Thyroid gland (tissue), 4 donors: Measurements from ENCODE around the gene AP1M2.

Source experiments
- POLR2A ChIP-seq, 2 donors: fragments of 450-650 bp; IDR thresholded peaks; one replicate each; pipeline ENCODE4 v1.6.1; 2017; ENCODE audit warnings: antibody characterized with exemption in 2 of 2, mild to moderate bottlenecking in 2 of 2, moderate library complexity in 1 of 2
- TF ChIP-seq, protein P1 (sequence below), 6 experiments: fragments of 200-600 bp in 3 of 6; fragments of 450-650 bp in 3 of 6; sonication (generic) in 3 of 6; IDR thresholded peaks; one replicate each; pipeline ENCODE4 v1.5.1; 2016 to 2019; ENCODE audit warnings: antibody characterized with exemption in 6 of 6, mild to moderate bottlenecking in 2 of 6, inconsistent platforms in 1 of 6, moderate library complexity in 1 of 6

DNA sequence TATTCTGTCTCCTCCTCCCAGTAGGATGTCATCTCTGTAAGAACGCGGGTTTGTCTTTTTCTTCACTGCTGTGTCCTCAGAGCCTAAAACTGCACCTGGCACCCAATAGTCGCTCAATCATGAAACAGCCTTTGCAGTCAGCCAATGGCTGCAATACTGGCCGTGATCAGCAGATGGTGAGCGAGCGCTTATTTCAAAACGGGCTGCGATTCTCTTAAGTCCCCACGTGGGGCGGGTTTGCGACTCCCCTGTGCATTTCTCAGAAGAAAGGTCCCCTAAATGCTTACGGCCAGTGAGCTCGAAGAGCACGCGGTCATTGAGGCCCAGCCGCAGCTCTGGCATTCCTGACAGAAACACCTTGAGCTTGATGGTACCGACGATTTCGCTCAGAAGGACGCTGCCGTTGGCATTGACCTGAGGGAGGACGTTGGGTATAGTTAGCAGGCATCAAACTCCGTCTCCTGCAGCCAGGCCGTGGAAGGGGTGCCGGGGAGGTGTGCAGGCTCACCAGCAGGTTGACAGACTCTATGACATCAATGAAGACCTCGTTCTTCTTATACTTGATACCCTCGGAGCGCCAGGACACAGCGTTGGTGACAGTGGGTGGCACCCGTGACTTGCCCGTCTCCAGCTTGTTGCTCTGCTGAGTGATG lies 6.0 kb downstream of the AP1M2 start:
- TF ChIP-seq, protein P1, sequence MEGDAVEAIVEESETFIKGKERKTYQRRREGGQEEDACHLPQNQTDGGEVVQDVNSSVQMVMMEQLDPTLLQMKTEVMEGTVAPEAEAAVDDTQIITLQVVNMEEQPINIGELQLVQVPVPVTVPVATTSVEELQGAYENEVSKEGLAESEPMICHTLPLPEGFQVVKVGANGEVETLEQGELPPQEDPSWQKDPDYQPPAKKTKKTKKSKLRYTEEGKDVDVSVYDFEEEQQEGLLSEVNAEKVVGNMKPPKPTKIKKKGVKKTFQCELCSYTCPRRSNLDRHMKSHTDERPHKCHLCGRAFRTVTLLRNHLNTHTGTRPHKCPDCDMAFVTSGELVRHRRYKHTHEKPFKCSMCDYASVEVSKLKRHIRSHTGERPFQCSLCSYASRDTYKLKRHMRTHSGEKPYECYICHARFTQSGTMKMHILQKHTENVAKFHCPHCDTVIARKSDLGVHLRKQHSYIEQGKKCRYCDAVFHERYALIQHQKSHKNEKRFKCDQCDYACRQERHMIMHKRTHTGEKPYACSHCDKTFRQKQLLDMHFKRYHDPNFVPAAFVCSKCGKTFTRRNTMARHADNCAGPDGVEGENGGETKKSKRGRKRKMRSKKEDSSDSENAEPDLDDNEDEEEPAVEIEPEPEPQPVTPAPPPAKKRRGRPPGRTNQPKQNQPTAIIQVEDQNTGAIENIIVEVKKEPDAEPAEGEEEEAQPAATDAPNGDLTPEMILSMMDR (IDR thresholded peaks at IDR 0.05) = peak; percentile 97 to 99 (median 98)
- no peak for TF ChIP-seq POLR2A (IDR thresholded peaks at IDR 0.05)
